Posterior vena cava (tissue), 2 donors: Measurements from ENCODE around the gene TMEM170B. TPM values are rescaled to one million over a fixed set of nuclear protein-coding genes. Genes with fewer than 3 reads are reported as not detected.
"Not testable (repeated sequence)": the region's sequence is repeated elsewhere in the genome, so short reads cannot be mapped to it uniquely, and the experiment has no call there.

ENCODE experiments used
- DNase-seq: peaks from one replicate; pipeline ENCODE4 v3.0.0-alpha.2; 2020; ENCODE audit warnings: low spot score
- intact Hi-C, 2 donors: fragments of 100-400 bp; cut with DNase I; formaldehyde crosslinking; loops; one replicate each; pipeline versions ENCODE4 v1.14.1 to v1.14.2; 2022 to 2023
- total RNA-seq, 2 donors: library from RNA; stranded (reverse); fragmentation: NEBNext Ultra II Directional; extraction: Animal tissue kit (Norgen Biotek cat#: 25700); gene quantifications; one replicate each; pipeline ENCODE4 v1.2.1, GENCODE V29; 2021
- donor health status: DM: yes; HTN: yes; CAD: no.
- donor health status: DM: yes; HTN: yes; CAD: no.

TMEM170B gene
- total RNA-seq, 2 donors from 2014 or later = 5.6 to 9.5 TPM

DNA sequence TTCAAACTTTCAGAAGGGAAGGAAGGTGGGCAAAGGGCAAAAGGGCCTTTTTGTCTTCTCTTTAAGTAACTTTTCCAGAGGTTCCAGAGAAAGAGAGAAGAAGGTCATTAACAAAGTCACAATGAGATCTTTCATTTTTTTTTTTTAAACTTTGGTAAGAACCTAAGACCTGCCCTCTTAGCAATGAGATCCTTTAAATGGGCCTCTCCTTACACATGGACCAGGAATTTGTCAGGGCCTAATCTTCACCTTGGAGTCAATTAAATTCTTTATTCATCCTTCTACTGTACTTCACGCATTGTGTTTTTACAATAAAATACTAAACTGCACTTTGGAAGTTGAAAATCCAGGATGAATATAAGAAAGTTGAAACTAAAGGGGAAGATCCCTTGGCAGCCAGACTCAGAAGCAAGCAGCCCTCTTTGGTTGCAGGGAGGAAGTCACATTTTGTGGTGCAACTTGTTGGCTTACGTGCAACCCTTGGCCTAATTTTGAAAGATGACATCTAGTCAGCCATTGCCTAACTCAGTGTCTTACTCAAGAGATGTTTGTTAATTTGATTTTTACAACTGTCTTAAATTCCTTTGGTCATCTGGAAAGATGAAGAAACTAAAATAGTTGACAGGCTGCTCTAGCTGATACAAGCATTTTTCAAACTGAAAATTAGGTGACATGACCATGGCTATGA, 11.9 kb upstream of the TMEM170B start:
- intact Hi-C loops = no loop called here
- no peak for DNase-seq

DNA sequence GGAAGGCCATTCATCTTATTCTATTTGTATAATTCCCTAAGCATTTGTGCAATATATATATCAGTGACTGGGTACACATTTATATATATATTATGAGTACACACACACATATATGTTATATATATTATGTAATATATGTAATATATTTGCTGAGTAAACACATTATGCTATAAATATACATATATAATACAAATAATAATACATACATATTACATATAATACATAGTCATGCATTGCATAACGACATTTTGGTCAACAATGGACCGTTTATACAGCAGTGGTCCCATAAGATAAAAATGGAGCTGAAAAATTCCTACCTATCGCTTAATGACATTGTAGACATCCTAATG, 11.4 kb upstream of the TMEM170B start:
- DNase-seq = no peak
- intact Hi-C loops = no loop called here

DNA sequence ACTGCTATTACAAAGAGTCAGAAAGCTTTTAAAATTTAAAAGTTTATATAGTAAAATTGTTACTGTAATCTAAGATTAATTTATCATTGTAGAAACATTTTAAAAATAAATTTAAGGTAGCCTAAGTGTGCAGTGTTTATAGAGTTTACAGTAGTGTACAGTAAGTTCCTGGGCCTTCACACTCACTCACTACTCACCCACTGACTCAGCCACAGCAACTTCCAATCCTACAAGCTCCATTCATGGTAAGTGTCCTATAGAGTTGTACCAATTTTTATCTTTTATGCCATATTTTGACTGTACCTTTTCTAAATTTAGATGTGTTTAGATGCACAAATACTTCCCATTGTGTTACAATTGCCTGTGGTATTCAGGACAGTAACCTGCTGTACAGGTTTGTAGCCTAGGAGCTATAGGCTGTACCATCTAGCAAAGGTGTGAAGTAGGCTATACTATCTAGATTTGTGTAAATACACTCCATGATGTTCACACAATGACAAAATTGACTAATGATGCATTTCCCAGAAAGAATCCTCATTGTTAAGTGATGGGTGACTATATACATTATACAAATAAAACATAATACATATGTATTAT, 10.2 kb upstream of the TMEM170B start:
- no peak for DNase-seq
- intact Hi-C loops = no loop called here

DNA sequence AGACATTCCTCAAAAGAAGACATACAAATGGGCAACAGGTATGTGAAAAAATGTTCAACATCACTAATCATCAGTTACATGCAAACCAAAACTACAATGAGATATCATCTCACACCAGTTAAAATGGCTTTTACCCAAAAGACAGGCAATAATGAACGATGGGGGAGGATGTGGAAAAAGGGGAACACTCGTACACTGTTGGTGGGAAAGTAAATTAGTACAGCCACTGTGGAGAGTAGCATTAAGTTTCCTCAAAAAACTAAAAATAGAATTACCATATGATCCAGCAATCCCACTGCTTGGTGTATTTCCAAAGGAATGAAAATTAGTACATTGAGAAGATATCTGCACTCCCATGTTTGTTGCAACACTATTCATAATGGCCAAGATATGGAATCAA, 8.6 kb upstream of the TMEM170B start:
- no peak for DNase-seq
- intact Hi-C loops = no loop called here

DNA sequence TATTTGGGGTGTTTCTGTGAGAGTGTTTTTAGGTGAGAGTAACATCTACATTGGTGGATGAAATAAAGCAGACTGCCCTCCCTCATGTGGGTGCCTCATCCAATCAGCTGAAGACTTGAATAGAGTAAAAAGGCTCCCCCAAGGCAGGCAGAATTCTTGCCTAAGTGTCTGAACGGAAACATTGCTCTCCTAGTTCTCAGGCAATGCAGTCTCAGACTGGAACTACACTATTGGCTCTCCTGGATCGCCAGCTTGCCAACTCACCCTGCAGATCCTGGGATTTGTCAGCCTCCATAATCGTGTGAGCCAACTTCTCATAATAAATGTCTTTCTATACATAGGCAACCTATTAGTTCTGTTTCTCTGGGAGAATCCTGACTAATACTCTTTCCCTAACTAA, 5.5 kb upstream of the TMEM170B start:
- intact Hi-C loops = no loop called here
- DNase-seq = no peak

DNA sequence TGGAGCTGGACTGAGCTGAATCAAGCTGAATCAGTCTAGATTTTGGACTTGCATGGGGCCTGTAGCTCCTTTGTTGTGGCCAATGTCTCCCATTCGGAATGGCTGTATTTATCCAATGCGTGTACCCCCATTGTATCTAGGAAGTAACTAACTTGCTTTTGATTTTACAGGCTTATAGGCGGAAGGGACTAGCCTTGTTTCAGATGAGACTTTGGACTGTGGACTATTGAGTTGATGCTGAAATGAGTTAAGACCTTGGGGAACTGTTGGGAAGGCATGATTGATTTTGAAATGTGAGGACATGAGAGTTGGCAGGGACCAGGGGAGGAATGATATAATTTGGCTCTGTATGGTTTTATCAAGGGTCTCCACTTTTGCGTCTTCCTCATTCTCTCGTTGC, 3.0 kb upstream of the TMEM170B start:
- intact Hi-C loops = no loop called here
- no peak for DNase-seq

DNA sequence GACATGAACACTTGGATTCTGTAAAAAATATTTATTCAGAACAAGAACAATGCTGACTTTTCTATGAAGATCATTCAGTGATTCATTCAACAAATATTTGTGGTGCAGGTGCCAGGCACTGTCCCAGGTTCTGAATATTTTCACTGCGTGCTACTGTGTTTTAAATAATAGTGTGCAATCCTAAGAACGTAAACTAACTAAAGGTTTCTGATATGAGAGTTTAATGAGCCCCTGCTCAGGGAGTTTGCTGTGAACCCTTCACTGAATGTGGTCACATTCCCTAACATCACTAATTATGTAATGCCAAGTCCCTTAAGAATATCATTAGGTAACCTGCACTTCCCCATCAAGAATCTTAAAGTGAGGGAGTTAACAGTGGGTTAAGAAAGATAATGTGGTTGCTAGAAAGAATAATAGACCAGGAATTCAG, 1.7 kb upstream of the TMEM170B start:
- DNase-seq = no peak
- intact Hi-C loops = no loop called here

DNA sequence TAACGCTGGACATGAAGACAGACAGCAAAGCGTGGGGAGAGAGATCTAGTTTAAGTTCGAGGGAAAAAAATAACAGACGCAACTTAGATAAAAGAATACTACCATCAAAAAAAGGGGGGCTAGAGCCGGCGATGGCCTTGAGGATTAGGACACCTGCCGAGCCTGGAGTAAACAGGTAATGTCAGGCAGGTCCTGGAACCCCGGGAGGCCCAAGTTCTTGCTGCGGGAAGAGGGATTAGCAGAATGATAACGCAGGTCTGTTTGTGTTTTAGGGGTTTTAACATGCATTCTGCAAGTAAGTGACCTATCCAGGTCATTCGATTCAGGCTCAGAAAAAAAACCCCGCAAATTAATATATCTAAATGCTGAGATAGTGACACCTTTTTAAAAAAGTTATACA, 754 bp upstream of the TMEM170B start:
- intact Hi-C loops = no loop called here
- DNase-seq = no peak

DNA sequence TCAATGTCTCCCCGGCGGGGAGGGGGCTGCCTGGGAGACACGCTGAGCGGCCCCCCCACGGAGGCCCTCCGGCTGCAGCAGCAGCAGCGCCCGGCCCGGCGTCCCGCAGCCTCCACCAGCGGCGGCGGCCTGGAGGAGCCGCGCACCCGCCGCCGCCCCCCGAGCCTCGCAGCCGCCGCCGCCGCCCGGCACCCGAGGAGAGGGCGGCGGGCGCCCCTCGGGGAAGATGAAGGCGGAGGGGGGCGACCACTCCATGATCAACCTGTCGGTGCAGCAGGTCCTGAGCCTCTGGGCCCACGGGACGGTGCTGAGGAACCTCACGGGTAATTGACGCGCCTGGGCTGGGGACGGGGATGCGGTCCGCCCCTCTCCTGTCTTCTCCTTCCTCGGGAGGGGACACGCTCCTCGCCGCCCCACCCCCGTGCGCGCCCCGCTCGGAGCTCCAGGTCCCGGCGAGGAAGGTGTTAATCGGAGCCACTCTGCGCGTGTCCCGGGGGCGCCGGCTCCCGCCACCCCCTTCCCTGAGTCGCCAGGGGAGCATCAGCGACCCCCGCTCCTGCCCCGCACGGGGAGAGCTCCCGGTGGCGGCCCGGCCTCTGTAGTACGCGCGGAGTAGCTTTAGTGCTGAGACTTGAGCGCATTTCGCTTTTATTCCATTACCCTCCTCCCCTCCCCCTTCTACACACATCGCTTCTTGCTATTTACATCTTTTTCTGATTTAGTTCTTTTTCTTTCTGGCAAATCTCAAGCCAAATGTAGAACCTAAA, 686 bp downstream of the TMEM170B start:
- DNase-seq = peak; percentile 87
- intact Hi-C loops = no loop called here

DNA sequence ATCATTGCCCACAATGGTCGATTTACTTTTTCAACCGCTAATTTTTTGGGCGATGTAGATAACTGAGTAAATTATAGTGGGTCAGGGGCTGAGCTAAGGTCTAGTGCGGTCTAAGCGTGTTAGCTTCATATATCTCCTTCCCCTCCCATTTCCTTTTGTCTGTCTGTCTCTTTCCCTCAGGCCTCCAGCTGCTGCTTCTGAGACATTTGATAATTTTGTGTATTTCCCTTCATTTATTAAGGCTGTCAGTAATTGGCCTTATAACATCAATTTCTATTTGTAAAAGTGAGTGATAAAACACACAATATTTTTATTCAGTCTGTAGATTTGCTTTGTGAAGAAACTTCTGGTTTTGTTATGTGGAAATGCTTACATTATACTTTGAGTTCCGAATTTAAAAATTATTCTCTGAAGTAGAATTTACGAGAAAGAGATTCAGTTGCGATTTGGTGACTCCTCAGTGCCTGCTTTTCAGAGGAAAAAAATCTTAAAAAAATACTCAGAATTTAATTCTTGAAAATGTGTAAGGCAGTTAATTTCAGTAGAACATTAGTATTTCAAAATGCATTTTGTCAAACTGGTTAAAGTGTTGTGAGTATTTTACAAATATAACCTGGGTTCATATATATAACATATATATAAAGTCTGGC, 1.4 kb downstream of the TMEM170B start:
- no peak for DNase-seq
- intact Hi-C loops = no loop called here

DNA sequence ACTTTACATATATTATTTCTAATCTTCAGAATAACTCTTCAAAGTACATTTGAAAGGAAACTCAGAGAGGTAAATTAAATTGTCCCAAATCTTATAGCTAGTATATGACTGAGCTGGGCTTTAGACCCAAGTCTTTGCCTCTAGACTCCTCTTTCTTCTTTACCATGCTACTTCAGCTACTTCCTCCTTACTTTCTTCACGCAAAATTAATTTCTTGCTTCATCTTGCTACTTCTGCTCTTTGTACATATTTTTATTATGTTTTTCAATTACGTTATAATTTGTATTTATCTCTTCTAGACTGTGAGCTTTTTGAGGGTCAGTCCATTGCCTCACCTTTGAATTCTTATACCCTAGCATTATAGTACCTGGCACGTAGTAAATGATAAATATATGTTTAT, 5.3 kb downstream of the TMEM170B start:
- intact Hi-C loops = no loop called here
- no peak for DNase-seq

DNA sequence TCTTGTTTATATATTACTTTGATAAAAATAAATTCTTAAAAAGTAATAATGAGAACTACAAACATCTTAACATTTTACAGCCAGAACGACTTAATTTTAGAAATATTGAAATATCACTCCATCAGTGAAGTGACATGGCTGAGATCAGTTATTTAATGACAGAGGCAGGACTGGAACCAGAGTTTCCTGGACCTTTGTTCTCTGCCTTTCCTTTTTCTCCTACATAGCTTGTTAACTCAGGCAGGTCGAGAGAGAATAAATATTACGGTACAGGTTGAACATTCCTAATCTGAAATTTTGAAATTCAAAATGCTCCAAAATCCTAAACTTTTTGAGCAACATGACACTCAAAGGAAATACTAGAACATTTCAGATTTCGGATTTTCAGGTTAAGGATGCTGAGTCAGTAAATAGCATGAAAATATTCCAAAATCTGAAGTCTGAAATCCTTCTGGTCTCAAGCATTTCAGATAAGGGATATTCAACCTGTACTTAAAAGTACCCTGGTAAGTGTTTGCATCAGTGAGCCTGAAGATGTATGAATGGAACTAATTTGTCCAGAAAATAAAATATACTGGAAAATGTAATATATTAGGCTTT, 6.5 kb downstream of the TMEM170B start:
- intact Hi-C loops = no loop called here
- no peak for DNase-seq

DNA sequence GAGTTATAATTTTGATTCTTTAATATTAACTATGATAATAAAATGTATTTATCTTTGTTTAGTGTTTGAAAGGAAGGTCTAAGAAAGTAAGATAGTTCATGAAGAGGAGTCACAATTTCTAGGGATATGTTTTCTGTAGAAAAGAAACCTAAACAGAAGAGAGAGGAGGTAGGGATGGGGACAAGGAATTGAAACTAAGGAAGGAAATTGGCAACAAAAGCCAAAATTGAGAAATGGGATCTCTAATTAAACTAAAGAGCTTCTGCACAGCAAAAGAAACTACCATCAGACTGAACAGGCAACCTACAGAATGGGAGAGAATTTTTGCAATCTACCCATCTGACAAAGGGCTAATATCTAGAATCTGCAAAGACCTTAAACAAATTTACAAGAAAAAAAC, 10.3 kb downstream of the TMEM170B start:
- intact Hi-C loops, DNase-seq: not testable (repeated sequence)

DNA sequence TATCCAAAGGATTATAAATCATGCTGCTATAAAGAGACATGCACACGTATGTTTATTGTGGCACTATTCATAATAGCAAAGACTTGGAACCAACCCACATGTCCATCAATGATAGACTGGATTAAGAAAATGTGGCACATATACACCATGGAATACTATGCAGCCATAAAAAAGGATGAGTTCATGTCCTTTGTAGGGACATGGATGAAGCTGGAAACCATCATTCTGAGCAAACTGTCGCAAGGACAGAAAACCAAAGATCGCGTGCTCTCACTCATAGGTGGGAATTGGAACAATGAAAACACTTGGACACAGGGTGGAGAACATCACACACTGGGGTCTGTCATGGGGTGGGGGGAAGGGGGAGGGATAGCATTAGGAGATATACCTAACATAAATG, 11.0 kb downstream of the TMEM170B start:
- DNase-seq, intact Hi-C loops: not testable (repeated sequence)

DNA sequence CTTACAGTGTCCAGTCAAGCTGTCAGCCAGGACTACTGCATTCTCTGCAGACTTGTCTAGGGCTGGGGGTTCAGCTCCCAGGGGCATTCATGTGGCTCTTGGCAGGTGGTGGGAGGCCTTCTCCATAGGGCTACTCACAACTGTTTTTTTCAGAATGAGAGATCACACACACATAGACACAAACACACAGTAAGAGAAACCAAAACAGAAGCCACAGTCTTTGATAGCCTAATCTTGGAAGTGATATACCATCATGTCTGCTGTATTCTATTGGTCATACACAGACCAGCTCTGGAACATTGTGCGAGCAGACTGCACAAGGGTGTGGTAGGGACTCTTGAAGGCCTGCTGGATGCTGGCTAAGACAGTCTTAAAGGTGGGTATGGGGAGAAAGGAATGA, 13.5 kb downstream of the TMEM170B start:
- intact Hi-C loops = no loop called here
- DNase-seq = no peak

DNA sequence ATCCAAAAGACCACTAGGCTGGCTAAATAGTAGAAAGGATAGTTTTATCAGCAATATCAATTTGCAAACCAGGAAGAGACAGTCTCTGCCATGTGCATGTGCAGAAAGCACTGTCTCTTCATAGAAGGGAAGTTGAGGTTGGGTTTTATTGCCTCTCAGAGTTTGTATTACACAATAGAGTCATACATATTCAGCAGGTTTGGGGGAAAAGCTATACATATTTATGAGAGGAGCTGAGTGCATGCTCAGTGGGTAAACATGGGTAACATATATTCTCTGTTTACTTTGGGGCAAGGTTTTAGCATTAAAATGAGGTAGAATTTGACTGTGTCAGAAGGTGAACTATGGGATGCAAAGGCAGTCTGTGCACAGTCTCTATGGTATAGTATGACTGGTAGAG, 14.9 kb downstream of the TMEM170B start:
- intact Hi-C loops = no loop called here
- DNase-seq = no peak

DNA sequence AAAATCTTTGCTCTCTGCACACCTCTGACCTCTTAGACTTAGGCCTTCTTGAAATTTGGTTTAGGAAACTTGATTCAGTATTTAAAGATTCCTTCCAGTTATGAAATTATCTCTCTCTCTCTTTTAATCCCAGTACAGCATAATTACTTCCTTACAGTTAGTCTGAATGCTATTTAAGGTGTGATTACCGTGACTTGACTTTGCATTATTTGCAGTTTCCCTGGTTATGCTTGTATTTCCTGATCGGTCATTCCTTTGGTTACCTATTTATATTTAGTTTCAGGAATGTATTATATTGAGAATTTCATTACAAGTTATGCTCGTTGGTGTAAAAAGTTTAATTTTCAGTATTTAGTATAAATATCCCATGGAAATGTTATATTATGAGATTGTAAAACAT, 16.3 kb downstream of the TMEM170B start:
- no peak for DNase-seq
- intact Hi-C loops = no loop called here

DNA sequence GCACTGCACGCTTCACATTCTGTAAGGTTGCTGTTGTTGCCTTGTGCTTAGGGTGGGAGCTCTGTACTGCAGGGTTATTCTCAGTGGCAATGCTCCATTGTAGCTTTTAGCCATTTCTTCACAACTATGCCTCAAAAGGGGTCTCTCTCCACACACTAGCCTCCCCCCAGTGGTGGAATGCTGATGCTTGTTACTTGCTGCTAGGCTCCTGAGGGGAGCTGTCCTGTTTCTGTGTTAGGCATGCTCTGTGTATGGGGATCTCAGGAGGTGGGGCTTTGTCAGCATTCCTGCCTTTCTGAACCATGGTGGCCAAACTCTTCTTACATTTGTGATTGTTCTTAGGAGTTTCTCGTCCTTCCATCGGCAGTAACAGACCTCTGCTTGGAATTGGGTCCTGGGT, 18.8 kb downstream of the TMEM170B start:
- intact Hi-C loops = no loop called here
- no peak for DNase-seq

DNA sequence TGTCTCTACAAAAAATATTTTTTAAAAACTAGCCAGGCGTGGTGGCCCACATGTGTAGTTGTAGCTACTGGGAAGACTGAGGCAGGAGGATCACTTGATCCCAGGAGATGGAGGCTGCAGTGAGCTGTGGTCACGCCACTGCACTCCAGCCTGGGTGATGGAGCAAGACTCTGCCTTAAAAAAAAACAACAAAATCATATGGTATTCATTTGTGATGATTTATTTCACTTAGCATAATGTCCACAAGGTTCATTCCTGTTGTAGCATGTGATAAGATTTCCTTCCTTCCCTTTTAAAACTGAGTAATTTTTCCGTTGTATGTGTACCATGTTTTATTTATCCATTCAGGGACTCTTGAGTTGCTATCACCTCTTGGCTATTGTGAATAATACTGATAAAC, 26.2 kb downstream of the TMEM170B start:
- intact Hi-C loops = loop anchor here in 1 of 2 donors (10.0 kb wide), 1 partner anchor 419 kb away; no protein-coding TSS in a partner anchor

DNA sequence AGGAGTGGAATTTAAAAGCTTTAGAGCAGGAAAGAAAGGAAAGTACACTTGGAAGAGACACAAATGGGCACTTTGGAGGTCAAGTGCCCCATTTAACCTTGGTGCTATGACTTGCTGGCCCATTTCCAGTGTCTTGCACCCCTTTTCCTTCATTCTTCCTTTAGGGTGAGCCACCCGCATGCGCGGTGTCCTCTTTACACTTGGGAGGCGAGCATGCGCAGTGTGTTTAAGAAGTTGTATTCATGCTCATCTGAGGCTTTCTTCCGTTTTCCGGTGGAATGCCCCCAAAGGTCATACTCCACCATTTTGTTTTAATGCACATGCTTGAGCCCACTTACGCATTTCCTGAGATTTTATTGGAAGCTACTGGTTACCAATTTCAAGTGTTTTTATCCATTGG, 29.1 kb downstream of the TMEM170B start:
- intact Hi-C loops = loop anchor here in 1 of 2 donors (10.0 kb wide), 1 partner anchor 422 kb away; no protein-coding TSS in a partner anchor
- DNase-seq = no peak

More for the DNA sequence above, 26.2 kb downstream of the TMEM170B start:
- no peak for DNase-seq
